Stimulated activated naive CD4-positive, alpha-beta T cell (primary cell): ENCODE results near the gene NXPH4.
A peak's percentile ranks its signal among the peaks of the same experiment; 100 is the strongest.

Experiments used
- DNase-seq, 6 experiments: peaks; one replicate each; lab custom pipeline; 2025; lab: John Stamatoyannopoulos, UW

The NXPH4 gene

GRCh38 chr12:57216014-57216911 is at the start of gene NXPH4:
TSS of gene NXPH4 (plus strand) at chr12:57216794. CDS start at chr12:57216970, 176 bp downstream.
- DNase-seq, result peak; percentile 14 to 53 (median 40)

DNA sequence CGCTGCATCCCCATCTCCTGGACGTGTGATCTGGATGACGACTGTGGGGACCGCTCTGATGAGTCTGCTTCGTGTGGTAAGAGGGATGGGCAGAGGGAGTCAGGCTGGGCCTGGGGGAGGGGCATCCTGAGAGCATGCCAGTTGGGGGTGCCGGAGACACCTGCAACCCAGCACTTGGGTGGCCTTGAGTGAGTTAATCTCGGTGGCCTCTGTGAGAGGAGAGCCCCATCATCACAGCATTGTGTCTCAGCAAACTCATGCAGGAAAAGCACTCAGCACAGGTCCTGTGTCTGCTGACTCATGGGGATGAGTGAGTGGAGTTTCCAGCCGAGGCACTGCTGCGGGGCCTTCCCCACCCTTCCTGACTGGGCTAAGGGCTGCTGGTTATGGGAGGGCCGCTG is 49.6 kb upstream of the NXPH4 start:
- no peak for DNase-seq

DNA sequence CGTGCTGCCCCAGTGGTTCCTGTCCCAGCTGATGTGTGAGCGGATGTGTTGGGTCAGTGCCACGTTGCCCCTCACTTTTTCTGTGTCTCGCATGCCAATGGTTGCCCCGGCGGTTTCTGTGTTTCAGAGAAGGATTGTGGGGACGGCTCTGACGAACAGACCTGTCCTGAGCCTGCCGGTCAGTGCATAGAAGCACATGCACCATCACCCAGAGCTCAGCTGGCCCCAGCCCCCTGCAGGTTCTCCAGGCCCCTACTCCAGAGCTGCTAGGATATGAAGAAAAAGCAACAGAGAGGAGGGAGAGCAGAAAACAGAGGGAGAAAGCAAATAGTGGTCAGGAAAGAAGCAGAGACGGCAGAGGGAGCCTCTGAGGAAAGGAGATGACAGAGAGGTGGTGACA is 48.5 kb upstream of the NXPH4 start:
- DNase-seq, result no peak

GRCh38 chr12:57169046-57169795 is 47.4 kb upstream of the NXPH4 start:
- no peak for DNase-seq

DNA sequence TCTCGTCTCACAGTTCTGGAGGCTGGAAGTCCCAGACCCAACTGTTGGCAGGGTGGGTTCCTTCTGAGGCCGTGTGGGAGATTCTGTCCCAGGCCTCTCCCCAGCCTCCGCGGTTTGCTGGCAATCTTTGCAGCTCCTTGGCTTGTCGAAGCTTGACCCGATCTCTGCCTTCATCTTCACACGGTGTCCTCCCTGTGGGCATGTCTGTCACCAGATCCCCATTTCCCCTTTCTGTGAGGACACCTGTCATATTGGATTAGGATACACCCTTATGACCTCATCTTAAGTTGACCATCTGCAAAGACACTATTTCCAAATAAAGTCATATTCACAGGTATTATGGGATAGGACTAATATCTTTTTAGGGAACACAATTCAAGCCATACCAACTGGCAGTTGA is 46.6 kb upstream of the NXPH4 start:
- no peak for DNase-seq

GRCh38 chr12:57170408-57170807 is 46.2 kb upstream of the NXPH4 start:
- DNase-seq, result no peak

GRCh38 chr12:57170927-57171326 is 45.7 kb upstream of the NXPH4 start:
- DNase-seq, result no peak

- no peak for DNase-seq
These were observed 44.9 kb upstream of the NXPH4 start for GRCh38 chr12:57171668-57172067.

DNA sequence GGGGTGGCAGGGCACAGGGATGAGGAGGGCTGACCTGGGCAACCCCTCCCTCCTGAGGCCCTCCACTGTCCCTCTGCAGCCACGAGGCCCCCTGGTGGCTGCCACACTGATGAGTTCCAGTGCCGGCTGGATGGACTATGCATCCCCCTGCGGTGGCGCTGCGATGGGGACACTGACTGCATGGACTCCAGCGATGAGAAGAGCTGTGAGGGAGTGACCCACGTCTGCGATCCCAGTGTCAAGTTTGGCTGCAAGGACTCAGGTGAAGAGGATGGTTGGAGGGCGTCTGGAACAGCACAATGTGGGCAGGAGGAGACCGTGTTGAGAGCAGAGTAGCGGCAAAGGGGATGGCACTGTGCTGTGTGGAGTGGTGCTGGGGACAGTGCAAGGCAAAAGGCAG is 43.5 kb upstream of the NXPH4 start:
- DNase-seq, result peak in 1 of 6 experiments; percentile 4

- DNase-seq, result no peak
These were observed 42.9 kb upstream of the NXPH4 start for GRCh38 chr12:57173683-57174082.

DNA sequence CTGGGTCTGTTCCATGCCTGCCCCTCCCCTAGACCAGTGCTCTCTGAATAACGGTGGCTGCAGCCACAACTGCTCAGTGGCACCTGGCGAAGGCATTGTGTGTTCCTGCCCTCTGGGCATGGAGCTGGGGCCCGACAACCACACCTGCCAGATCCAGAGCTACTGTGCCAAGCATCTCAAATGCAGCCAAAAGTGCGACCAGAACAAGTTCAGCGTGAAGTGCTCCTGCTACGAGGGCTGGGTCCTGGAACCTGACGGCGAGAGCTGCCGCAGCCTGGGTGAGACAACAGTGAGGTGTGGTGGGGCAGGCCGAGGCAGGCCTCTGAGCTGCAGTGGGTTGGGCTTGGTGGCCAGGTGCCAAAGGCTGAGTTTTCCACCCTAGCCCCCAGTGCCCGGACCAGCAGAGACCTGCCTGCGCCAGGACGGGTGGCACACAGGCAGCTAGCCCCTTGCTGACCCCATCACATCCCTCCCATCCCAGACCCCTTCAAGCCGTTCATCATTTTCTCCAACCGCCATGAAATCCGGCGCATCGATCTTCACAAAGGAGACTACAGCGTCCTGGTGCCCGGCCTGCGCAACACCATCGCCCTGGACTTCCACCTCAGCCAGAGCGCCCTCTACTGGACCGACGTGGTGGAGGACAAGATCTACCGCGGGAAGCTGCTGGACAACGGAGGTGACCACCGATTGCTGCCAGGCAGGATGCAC is 41.0 kb upstream of the NXPH4 start:
- peak in 4 of 6 experiments; percentile 4 to 16 (median 10) for DNase-seq

GRCh38 chr12:57176139-57176477 is 40.5 kb upstream of the NXPH4 start:
- no peak for DNase-seq

GRCh38 chr12:57176846-57177245 is 39.7 kb upstream of the NXPH4 start:
- no peak for DNase-seq

- DNase-seq, result no peak
These were observed 39.2 kb upstream of the NXPH4 start for GRCh38 chr12:57177354-57177753.

DNA sequence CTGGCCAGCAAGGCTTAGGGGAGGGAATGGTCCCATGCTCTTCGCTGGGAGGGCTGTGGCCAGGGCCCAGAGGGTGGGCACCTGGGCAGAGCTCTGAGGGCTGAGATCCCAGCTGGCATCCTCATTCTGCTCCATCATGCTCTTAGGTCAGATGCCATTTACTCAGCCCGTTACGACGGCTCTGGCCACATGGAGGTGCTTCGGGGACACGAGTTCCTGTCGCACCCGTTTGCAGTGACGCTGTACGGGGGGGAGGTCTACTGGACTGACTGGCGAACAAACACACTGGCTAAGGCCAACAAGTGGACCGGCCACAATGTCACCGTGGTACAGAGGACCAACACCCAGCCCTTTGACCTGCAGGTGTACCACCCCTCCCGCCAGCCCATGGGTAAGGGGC is 38.4 kb upstream of the NXPH4 start:
- DNase-seq, result no peak

DNA sequence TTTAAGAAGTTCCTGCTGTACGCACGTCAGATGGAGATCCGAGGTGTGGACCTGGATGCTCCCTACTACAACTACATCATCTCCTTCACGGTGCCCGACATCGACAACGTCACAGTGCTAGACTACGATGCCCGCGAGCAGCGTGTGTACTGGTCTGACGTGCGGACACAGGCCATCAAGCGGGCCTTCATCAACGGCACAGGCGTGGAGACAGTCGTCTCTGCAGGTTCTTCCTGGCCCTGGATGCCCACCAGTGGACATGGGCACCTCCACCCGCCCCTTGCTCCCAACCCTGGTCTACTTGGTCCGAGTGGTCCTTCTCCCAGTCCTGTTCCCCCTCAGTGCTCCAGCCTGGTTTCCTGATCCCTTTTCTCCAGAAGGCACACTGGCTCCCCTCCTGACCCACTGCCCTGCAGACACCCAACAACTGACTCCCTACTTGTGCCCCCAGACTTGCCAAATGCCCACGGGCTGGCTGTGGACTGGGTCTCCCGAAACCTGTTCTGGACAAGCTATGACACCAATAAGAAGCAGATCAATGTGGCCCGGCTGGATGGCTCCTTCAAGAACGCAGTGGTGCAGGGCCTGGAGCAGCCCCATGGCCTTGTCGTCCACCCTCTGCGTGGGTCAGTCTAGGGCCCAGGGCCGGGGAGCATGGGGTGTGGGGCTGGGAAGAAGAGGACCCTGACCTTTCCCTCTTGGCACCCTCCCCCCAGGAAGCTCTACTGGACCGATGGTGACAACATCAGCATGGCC is 37.1 kb upstream of the NXPH4 start:
- DNase-seq, result no peak

GRCh38 chr12:57180321-57180989 is 36.1 kb upstream of the NXPH4 start:
- DNase-seq, result no peak

- DNase-seq, result no peak
These were observed 35.5 kb upstream of the NXPH4 start for GRCh38 chr12:57181072-57181471.

GRCh38 chr12:57181561-57182155 is 34.9 kb upstream of the NXPH4 start:
- DNase-seq, result no peak

- DNase-seq, result peak; percentile 44 to 83 (median 70)
These were observed 33.5 kb upstream of the NXPH4 start for GRCh38 chr12:57182918-57183575.
